ENCODE data around the gene KDM1A. TPM values are rescaled to one million over a fixed set of nuclear protein-coding genes. Genes with fewer than 3 reads are reported as not detected.

Gene KDM1A
- total and polyA plus RNA-seq, 2 of the 13 experiments (the other 11 are each of a cell fraction or from before 2014, with no cell fraction given), result 81.3 to 173 TPM

GRCh38 chr1:23019094-23019862 lies at the start of gene KDM1A (continued):
- TF ChIP-seq ZNF609 (CRISPR knock-in tag; IDR thresholded peaks at IDR 0.05; ENCODE audit: borderline replicate concordance) (peak; percentile 45; the same call in 1 of the 2 replicates), ZNF646 (CRISPR knock-in tag; IDR thresholded peaks at IDR 0.05) (no peak), NRL (CRISPR knock-in tag; IDR thresholded peaks at IDR 0.05; ENCODE audit: borderline replicate concordance) (no peak; the same call in none of the 2 replicates), ZNF331 (CRISPR knock-in tag; IDR thresholded peaks at IDR 0.05) (peak; percentile 94), DRAP1 (CRISPR knock-in tag; IDR thresholded peaks at IDR 0.05) (peak; percentile 93), HMGXB4 (CRISPR knock-in tag; IDR thresholded peaks at IDR 0.05; ENCODE audit: borderline replicate concordance in 1 of 2, low read depth in 1 of 2) (peak; percentile 93 to 94), TBX2 (CRISPR knock-in tag; IDR thresholded peaks at IDR 0.05; ENCODE audit: borderline replicate concordance) (peak; percentile 94), ZSCAN29 (CRISPR knock-in tag; conservative IDR thresholded peaks at IDR 0.05) (no peak)
- TF ChIP-seq, protein P1, sequence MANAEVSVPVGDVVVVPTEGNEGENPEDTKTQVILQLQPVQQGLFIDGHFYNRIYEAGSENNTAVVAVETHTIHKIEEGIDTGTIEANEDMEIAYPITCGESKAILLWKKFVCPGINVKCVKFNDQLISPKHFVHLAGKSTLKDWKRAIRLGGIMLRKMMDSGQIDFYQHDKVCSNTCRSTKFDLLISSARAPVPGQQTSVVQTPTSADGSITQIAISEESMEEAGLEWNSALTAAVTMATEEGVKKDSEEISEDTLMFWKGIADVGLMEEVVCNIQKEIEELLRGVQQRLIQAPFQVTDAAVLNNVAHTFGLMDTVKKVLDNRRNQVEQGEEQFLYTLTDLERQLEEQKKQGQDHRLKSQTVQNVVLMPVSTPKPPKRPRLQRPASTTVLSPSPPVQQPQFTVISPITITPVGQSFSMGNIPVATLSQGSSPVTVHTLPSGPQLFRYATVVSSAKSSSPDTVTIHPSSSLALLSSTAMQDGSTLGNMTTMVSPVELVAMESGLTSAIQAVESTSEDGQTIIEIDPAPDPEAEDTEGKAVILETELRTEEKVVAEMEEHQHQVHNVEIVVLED (CRISPR knock-in tag; IDR thresholded peaks at IDR 0.05; ENCODE audit: borderline replicate concordance), result peak; percentile 91

Measured in HepG2 (cell line).